GM19025 (cell line): ENCODE data around the gene TNFAIP6.
"Not testable (repeated sequence)": the region's sequence is repeated elsewhere in the genome, so short reads cannot be mapped to it uniquely, and the experiment has no call there.

ENCODE experiments used
- ATAC-seq: cut with Tn5 transposase; IDR thresholded peaks from one replicate; pipeline ENCODE4 v1.9.1; 2021; ENCODE audit warnings: mild to moderate bottlenecking, low read depth, moderate library complexity; ENCODE audit not compliant: unreplicated experiment

Gene TNFAIP6, protein sequence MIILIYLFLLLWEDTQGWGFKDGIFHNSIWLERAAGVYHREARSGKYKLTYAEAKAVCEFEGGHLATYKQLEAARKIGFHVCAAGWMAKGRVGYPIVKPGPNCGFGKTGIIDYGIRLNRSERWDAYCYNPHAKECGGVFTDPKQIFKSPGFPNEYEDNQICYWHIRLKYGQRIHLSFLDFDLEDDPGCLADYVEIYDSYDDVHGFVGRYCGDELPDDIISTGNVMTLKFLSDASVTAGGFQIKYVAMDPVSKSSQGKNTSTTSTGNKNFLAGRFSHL

GRCh38 chr2:151357359-151357758 is at the start of gene TNFAIP6:
Gene TNFAIP6, plus strand, starts transcription at chr2:151357592. Its CDS starts 75 bp downstream, at chr2:151357667.
- ATAC-seq = no peak

- ATAC-seq = not testable (repeated sequence)
Observed at GRCh38 chr2:151310313-151310712, 47.1 kb upstream of the TNFAIP6 start.

DNA sequence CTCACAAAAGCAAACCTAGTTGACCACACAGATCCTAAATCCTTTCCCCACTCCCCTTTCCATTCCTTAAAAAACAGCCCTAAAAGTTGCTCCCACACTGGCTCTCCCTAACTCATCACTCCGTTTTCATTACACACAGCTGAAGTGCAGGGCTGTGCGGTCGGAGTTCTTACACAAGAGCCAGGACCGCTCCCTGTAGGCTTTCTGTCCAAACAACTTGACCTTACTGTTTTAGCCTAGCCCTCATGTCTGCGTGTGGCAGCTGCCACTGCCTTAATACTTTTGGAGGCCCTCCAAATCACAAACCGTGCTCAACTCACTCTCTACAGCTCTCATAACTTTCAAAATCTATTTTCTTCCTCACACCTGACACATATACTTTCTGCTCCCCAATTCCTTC is 45.0 kb upstream of the TNFAIP6 start:
- ATAC-seq = not testable (repeated sequence)

- no peak for ATAC-seq
Observed at GRCh38 chr2:151315381-151315903, 42.0 kb upstream of the TNFAIP6 start.

GRCh38 chr2:151325581-151326095 is 31.8 kb upstream of the TNFAIP6 start:
- no peak for ATAC-seq

- ATAC-seq = no peak
Observed at GRCh38 chr2:151326554-151326953, 30.8 kb upstream of the TNFAIP6 start.

GRCh38 chr2:151329998-151330397 is 27.4 kb upstream of the TNFAIP6 start:
- ATAC-seq = no peak

- ATAC-seq = no peak
Observed at GRCh38 chr2:151333083-151333482, 24.3 kb upstream of the TNFAIP6 start.

- ATAC-seq = no peak
Observed at GRCh38 chr2:151334082-151334815, 23.1 kb upstream of the TNFAIP6 start.

DNA sequence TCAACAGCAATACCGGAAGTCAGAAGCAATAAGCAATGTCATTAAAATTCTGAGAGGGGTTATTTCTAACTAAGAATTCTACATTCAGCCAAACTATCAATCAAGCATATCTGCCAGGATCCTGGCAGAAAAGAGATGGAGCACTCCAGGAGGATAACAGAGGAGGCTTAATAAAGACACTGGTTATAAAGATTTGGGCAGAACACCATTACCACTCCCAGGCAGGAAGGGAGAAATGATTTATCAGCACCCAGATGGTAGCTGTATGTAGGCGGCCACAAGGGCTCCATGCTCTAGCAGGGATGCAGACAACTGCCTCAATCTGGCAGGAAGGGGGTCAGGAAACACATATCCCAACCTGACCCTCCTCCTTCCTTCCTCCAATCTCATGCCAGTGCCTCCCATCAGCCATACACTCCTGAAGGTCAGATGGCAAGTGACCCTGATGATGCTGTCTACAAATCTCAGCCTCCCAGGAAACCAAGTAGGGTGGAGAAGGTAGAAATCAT is 20.5 kb upstream of the TNFAIP6 start:
- ATAC-seq = no peak

DNA sequence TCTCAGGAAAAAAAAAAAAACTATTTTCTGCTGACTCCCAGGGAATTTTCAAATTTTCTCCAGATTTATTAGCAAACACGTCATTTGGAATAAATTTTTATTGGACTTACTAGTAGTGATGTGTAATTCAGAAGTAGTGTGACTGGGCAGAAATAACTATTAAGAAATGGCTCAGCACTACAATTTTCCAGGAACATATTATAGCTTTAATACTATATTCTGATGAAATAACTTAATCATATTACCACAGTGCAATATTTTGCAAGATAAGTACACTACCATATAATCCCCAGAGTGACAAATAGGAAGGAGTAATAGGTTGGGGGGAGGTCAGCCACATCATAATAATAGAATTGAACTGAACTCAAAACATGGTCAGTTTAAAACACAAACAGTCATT is 19.7 kb upstream of the TNFAIP6 start:
- ATAC-seq = no peak

DNA sequence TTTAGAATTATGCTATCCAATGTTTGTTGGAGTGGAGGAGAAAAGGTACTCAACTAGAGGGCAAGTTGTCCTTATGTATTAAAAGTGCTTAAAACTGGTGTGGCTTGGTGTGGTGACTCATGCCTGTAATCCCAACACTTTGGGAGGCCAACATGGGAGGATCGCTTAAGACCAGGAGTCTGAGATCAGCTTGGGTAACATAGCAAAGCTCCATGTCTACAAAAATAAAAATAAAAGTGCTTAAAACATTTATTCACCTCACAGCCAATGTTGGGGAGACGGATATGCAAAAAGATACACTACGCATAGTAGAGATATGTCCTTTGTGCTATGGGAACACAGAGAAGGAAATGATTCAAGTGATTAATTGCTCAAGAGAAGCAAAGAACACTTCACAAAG is 19.3 kb upstream of the TNFAIP6 start:
- no peak for ATAC-seq

DNA sequence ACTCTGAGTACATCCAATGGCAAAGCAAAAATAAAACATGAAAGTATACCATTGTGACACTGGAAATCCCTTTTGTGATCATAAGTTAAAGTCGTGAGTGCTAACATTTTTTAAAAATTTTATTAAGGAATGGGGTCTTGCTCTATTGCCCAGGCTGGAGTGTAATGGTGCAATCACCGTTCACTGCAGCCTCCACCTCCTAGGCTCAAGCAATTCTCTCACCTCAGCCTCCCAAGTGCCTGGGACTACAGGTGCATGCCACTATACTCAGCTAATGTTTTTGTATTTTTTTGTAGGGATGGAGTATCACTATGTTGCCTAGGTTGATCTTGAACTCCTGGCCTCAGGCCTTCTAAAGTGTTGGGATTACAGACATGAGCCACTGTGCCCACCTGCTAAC is 14.3 kb upstream of the TNFAIP6 start:
- ATAC-seq = no peak

- ATAC-seq = not testable (repeated sequence)
Observed at GRCh38 chr2:151344191-151344590, 13.2 kb upstream of the TNFAIP6 start.

DNA sequence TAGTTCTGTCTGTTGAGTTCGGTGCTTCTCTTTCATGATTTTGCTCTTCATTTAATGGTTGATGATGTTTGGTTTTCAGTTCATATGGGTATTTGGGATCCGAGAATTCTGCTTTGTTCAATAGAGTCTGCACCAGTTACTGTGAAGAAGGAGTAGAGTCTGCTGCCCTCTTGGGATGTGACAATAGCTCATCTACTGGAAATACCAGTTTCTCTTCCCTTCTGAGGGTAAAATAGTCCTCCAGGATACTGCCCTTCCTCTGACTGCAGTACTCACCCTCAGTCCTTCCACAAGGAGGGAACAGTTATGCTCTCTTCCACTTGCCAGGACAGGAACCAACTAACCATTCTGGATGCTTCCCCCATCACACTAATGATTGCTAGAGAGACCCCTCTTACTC is 12.5 kb upstream of the TNFAIP6 start:
- no peak for ATAC-seq

DNA sequence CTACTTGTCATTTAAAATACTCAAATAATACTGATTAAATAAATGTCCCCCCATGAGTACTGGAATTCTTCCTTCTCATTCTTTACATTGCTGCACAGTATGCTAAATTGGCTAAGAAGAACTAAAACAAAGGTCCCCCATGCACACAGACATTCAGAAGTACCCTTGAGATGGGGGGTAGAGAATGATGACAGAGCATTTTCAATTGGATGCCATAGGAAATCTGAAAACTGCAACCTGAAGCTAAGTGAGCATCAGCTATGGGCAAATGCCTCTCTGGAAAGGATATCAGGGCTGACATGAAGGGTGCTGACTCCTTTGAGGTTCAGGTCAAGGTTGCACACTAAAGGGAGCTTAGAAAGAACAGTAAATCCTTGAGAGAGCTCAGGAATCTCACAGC is 10.1 kb upstream of the TNFAIP6 start:
- no peak for ATAC-seq

DNA sequence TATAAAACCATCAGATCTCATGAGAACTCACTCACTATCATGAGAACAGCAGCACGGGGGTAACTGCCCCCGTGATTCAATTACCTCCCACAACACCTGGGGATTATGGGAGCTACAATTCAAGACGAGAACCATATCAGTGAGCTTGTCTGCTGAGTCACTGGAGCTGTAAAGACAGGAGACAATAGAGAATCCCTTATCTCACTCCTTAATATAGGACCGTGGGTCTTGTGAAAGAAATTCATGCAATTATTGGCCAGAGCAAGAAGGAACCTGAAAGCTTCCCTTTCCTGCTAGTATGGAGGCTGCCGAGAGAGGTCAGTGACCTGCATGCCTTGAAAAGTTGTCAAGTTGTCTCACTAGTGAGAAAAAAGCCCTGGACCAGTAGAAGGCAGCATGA is 9.5 kb upstream of the TNFAIP6 start:
- ATAC-seq = no peak

GRCh38 chr2:151350579-151351195 is 6.7 kb upstream of the TNFAIP6 start:
- no peak for ATAC-seq

GRCh38 chr2:151353995-151354394 is 3.4 kb upstream of the TNFAIP6 start:
- no peak for ATAC-seq

GRCh38 chr2:151354807-151355206 is 2.6 kb upstream of the TNFAIP6 start:
- no peak for ATAC-seq
